ENCODE measurements around the gene PTPN14. TPM values are rescaled to one million over a fixed set of nuclear protein-coding genes. Genes with fewer than 3 reads are reported as not detected.
A peak's percentile ranks its signal among the peaks of the same experiment; 100 is the strongest.

Gene PTPN14
- total RNA-seq, 1 experiment from 2014 or later, result 39.1 TPM

DNA sequence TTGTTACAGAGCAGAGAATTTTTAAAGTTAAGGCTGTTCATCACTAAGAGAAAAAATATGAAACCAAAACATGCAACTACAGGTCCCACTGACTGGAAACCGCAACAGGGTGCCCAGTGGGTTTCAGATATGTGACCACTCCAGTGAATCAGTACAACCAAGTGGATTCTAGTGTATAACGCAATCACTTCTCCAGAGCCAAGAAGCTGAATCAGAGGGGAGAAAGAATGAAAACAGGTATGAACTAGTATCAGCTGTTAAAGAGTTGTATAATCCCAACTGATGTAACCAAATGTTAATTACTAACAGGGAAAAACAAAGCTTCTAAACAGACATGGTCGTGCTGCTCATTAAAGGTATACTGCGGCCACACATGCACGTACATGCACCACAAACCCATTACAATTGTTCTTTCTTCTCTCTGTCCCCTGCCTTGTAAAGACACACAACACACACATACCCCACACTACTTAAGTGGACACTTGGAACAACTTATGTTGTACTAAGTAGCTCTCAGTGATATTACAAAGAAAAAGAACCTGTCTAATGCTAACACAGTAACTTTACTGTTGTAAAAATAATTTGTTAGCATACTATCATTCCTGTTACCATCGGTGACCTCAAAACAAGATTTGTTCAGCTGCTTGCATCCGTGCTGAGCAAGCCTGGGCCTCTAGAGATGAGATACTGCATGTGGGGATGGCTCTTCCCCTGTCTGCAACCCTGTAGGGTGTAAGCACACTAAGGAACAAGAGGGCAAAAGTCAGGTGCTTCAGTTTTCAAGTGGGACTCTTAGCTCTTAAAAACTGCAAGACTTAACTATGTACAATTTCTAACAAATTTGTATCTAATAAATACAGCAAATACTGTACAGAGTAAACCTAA, 74.2 kb downstream of the PTPN14 start:
- Histone ChIP-seq H3K27ac (0 out of 2 replicates have a peak overlapping the region, but pooled peaks have one; percentile 14), H3K4me3 (no peak overlapping the region), H3K27me3 (replicated peaks) (no peaks in the 10 kb centered on the region), H3K4me1 (replicated peaks) (peaks cover 49% of the 10 kb centered on the region), H3K9me3 (replicated peaks) (no peaks in the 10 kb centered on the region), H3K36me3 (no peaks in the 10 kb centered on the region)
- no peak for DNase-seq (ENCODE audit: low read depth in 1 of 2, low spot score in 2 of 2)

DNA sequence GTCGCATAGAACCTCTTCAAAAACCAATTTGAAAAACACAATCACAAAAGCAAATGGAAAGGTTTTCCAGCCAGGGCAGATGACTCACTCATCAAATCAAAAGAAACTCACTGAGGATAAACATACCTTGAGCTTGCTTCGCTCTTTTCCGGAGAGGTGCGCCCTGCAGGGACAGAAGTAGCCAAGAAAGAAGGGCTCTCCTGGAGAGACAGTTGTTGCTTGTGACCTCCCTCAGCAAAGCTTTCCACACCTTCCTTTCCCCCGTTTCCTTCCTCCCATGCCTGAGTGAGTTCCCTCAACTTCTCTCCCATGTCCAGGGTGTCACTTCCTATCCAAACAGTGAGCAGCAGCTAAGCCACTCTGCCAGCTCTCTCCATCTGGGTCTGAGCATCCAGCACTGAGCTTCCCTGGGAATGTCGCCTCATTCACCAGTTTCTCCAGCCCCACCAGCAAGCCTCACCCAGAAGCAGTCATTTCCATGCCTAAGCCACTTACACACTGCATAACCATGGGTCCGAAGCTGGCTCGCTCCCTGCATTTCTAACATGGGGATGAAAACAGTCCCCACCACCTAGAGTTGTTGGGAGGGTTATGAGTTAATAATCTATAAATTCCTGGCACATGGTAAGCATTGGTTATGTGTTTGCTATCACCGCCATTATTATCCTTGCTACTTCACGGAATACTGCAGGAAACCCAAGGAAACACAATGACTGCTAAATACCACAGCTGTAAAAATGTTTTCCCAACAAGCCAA, 75.0 kb downstream of the PTPN14 start:
- H3K4me3 ChIP-seq, result no peak overlapping the region
- no peaks in the 10 kb centered on the region for H3K36me3 ChIP-seq
- no peaks in the 10 kb centered on the region for H3K27me3 ChIP-seq (replicated peaks)
- DNase-seq (ENCODE audit: low read depth in 1 of 2, low spot score in 2 of 2), result no peak
- peaks cover 57% of the 10 kb centered on the region for H3K4me1 ChIP-seq (replicated peaks)
- H3K27ac ChIP-seq, result no peak overlapping the region
- H3K9me3 ChIP-seq (replicated peaks), result no peaks in the 10 kb centered on the region

DNA sequence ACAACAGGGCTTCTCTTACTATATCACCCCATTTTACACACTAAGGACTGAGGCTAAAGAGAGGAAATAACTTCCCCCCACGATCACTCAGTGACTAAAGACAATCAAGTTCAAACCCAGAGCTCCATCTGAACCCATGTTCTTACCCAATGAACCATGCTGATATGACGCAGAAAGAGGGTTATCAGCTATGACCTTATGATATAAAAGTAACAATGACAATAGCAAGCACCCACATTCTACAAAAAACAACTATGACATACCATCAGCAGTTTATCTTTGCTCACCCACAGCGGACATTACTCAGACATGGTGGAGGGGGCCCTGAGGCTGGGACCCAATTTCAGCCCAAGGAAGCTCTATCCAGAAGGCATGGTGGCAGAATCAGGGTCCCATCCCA, 75.7 kb downstream of the PTPN14 start:
- Histone ChIP-seq H3K9me3 (replicated peaks) (no peaks in the 10 kb centered on the region), H3K36me3 (no peaks in the 10 kb centered on the region), H3K27ac (no peak overlapping the region), H3K27me3 (replicated peaks) (no peaks in the 10 kb centered on the region), H3K4me3 (no peak overlapping the region), H3K4me1 (replicated peaks) (peaks cover 59% of the 10 kb centered on the region)
- DNase-seq (ENCODE audit: low read depth in 1 of 2, low spot score in 2 of 2), result no peak

DNA sequence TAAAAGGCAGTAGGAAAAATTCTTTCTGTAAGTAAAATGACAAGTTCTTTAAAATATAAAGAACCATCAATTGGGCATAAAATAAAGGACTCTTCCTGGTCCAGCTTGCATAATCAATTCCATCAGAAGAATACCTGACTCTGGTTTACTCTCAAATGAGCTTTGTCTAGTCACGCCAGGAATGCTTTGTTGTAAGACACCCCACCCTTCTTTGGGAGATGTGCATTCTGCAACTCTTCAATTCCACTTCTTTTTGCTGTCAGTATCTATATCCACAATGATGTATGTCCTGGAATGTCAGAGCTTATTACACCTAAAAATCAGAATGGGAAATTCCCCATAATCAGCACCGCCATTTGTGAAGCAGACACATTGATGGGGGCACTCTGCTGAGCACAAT, 76.1 kb downstream of the PTPN14 start:
- DNase-seq (ENCODE audit: low read depth in 1 of 2, low spot score in 2 of 2), result no peak
- Histone ChIP-seq H3K27ac (no peak overlapping the region), H3K4me1 (replicated peaks) (peaks cover 59% of the 10 kb centered on the region), H3K27me3 (replicated peaks) (no peaks in the 10 kb centered on the region), H3K9me3 (replicated peaks) (no peaks in the 10 kb centered on the region), H3K4me3 (no peak overlapping the region), H3K36me3 (no peaks in the 10 kb centered on the region)

DNA sequence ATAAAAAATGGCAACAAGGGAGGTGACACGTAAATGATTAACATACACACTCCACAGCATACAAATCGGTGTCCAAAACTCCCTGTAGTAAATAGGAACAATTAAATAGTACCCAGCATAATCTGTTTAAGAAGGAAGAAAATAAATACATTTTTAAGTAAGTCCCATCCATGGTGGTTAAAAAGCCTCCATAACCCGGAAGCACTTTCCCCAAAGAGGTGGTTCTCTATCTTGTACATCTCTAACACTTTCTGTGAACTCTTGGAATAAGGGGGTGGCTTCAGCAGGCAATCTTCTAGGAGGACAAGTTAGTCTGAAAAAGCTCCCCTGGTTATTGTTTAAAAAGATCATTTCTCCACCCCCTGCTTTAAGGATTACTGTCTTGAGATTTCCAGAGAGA, 76.9 kb downstream of the PTPN14 start:
- DNase-seq (ENCODE audit: low read depth in 1 of 2, low spot score in 2 of 2), result no peak
- Histone ChIP-seq H3K27ac (no peak overlapping the region), H3K4me3 (no peak overlapping the region), H3K9me3 (replicated peaks) (no peaks in the 10 kb centered on the region), H3K4me1 (replicated peaks) (peaks cover 59% of the 10 kb centered on the region), H3K27me3 (replicated peaks) (no peaks in the 10 kb centered on the region), H3K36me3 (no peaks in the 10 kb centered on the region)

- no peak overlapping the region for H3K4me3 ChIP-seq
- H3K27me3 ChIP-seq (replicated peaks), result no peaks in the 10 kb centered on the region
- H3K36me3 ChIP-seq, result no peaks in the 10 kb centered on the region
- no peak for DNase-seq (ENCODE audit: low read depth in 1 of 2, low spot score in 2 of 2)
- H3K27ac ChIP-seq, result peak overlapping the region; percentile 58
- H3K9me3 ChIP-seq (replicated peaks), result no peaks in the 10 kb centered on the region
- H3K4me1 ChIP-seq (replicated peaks), result peaks cover 59% of the 10 kb centered on the region
These were observed 77.5 kb downstream of the PTPN14 start for GRCh38 chr1:214473862-214474261.

DNA sequence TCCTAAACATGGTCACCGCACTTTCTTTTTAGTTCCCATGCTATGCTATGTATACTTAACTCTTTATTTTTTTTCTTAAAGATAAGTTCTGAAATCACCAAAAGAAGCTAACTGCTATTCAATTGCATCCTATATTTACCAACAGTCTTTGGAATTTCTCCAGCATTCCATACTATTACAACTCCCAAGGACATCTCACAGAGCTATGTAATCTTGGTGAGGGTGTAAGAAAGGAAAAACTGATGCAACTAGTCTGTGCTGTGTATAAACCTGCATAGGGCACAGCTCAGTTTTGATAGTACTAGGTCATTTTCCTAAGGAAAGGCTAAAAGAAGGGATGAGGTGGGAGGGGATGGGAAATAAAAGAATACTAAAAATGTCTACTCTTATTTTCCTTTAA, 78.0 kb downstream of the PTPN14 start:
- Histone ChIP-seq H3K4me1 (replicated peaks) (peaks cover 59% of the 10 kb centered on the region), H3K27ac (peak overlapping the region; percentile 58), H3K27me3 (replicated peaks) (no peaks in the 10 kb centered on the region), H3K4me3 (no peak overlapping the region), H3K9me3 (replicated peaks) (no peaks in the 10 kb centered on the region), H3K36me3 (no peaks in the 10 kb centered on the region)
- DNase-seq (ENCODE audit: low read depth in 1 of 2, low spot score in 2 of 2), result no peak

DNA sequence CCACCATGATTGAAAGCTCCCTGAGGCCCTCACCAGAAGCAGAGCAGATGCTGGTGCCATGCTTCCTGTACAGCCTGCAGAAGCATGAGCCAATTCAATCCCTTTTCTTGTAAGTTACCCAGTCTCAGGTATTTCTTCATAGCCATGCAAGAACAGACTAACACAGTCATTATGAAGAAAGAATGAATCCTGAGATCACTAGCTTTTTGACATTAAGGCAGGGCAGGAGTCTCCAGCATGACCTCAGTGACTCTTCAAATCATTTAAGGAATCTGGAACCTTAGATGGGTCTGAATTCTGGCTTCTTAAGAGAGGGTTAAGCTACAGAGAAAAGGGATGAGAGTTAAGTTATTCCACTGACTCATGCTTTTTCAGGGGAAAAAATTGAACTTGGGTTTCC, 79.0 kb downstream of the PTPN14 start:
- H3K27ac ChIP-seq, result peak overlapping the region; percentile 58
- no peaks in the 10 kb centered on the region for H3K27me3 ChIP-seq (replicated peaks)
- H3K9me3 ChIP-seq (replicated peaks), result no peaks in the 10 kb centered on the region
- no peaks in the 10 kb centered on the region for H3K36me3 ChIP-seq
- no peak for DNase-seq (ENCODE audit: low read depth in 1 of 2, low spot score in 2 of 2)
- peaks cover 63% of the 10 kb centered on the region for H3K4me1 ChIP-seq (replicated peaks)
- no peak overlapping the region for H3K4me3 ChIP-seq

- DNase-seq (ENCODE audit: low read depth in 1 of 2, low spot score in 2 of 2), result no peak
- H3K27me3 ChIP-seq (replicated peaks), result no peaks in the 10 kb centered on the region
- no peak overlapping the region for H3K4me3 ChIP-seq
- H3K36me3 ChIP-seq, result no peaks in the 10 kb centered on the region; the same call in 1 of the 2 replicates
- H3K4me1 ChIP-seq (replicated peaks), result peaks cover 63% of the 10 kb centered on the region
- no peaks in the 10 kb centered on the region for H3K9me3 ChIP-seq (replicated peaks)
- no peak overlapping the region for H3K27ac ChIP-seq
These were observed 79.9 kb downstream of the PTPN14 start for GRCh38 chr1:214471458-214471857.

DNA sequence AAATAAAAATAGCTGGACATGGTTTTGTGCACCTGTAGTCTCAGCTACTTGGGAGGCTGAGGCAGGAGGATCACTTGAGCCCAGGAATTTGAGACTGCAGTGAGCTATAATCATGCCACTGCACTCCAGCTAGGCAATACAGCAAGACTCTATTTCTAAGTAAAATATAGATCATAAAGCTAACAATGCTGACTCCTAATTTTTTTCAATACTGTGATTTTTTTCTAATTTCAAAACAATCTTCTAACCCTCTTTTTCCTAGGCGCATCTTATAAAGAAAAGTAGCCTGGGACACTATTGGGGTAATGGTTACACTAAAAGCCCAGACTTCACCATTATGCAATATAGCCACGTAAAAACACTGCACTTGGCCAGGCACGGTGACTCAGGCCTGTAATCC, 81.3 kb downstream of the PTPN14 start:
- H3K4me1 ChIP-seq (replicated peaks), result peaks cover 52% of the 10 kb centered on the region
- no peaks in the 10 kb centered on the region; the same call in 1 of the 2 replicates for H3K36me3 ChIP-seq
- no peak for DNase-seq (ENCODE audit: low read depth in 1 of 2, low spot score in 2 of 2)
- H3K27me3 ChIP-seq (replicated peaks), result no peaks in the 10 kb centered on the region
- no peaks in the 10 kb centered on the region for H3K9me3 ChIP-seq (replicated peaks)
- no peak overlapping the region for H3K27ac ChIP-seq
- no peak overlapping the region for H3K4me3 ChIP-seq

DNA sequence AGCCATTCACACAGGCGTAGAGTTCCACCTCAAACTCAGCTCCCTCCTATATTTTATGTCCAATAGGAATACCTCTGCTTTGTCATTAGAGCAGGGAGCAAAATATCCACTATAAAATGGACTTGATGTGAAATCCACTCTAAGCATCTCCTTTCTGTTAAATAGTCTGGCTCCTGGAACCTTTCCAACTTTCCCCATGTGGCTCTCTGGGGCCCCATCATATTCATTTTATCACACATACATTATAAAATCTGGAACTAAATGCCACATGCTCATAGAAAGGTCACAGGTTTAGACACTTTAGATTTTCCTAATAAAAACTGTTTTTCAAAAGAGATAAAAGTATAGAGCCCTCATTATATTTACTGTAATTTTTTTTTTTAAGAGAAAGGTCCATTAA, 82.1 kb downstream of the PTPN14 start:
- peaks cover 4% of the 10 kb centered on the region for H3K36me3 ChIP-seq
- no peak overlapping the region for H3K27ac ChIP-seq
- no peak for DNase-seq (ENCODE audit: low read depth in 1 of 2, low spot score in 2 of 2)
- H3K9me3 ChIP-seq (replicated peaks), result no peaks in the 10 kb centered on the region
- peaks cover 47% of the 10 kb centered on the region for H3K4me1 ChIP-seq (replicated peaks)
- H3K27me3 ChIP-seq (replicated peaks), result no peaks in the 10 kb centered on the region
- H3K4me3 ChIP-seq, result no peak overlapping the region

- Histone ChIP-seq H3K9me3 (replicated peaks) (0 out of 2 replicates have a peak, but pooled peaks cover 2% of the 10 kb centered on the region), H3K4me1 (replicated peaks) (peaks cover 25% of the 10 kb centered on the region), H3K36me3 (peaks cover 19% of the 10 kb centered on the region), H3K4me3 (no peak overlapping the region), H3K27ac (peak overlapping the region; percentile 24; the same call in 1 of the 2 replicates), H3K27me3 (replicated peaks) (no peaks in the 10 kb centered on the region)
- DNase-seq (ENCODE audit: low read depth in 1 of 2, low spot score in 2 of 2), result no peak
These were observed 84.3 kb downstream of the PTPN14 start for GRCh38 chr1:214467078-214467585.

DNA sequence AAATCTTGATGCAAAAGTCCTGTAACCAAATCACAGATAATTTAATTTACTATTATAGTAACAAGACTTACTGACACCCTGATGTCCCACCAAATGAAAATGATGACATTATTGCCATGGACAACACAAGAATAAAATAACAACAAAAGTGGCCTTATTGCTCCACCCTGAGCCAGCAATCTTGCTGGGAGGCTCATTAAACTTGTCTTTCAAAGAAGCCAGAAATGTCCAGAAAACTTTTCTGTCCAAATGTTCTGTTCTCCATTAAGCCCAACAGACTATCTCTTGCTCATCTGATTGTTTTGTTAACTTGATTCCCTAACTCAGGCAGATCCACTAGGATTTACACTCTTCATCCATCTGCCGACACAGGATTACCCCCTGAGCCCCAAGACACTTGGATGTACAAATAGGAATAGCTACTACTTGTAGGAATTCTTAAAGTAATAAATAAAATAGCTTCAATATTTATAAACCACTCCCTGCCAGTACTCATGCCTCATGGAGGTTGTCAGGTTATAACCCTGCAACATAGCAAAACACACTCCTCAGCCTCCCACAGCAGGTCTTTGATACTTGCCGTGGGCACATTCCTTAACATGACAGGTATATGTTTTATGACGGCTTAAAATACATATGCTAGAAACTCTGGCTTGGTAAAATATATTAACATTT, 84.9 kb downstream of the PTPN14 start:
- H3K4me3 ChIP-seq, result no peak overlapping the region
- peak overlapping the region; percentile 24; the same call in 1 of the 2 replicates for H3K27ac ChIP-seq
- H3K4me1 ChIP-seq (replicated peaks), result peaks cover 19% of the 10 kb centered on the region
- H3K36me3 ChIP-seq, result peaks cover 25% of the 10 kb centered on the region
- 0 out of 2 replicates have a peak, but pooled peaks cover 2% of the 10 kb centered on the region for H3K9me3 ChIP-seq (replicated peaks)
- no peak for DNase-seq (ENCODE audit: low read depth in 1 of 2, low spot score in 2 of 2)
- H3K27me3 ChIP-seq (replicated peaks), result no peaks in the 10 kb centered on the region

Data from SJSA1 (cell line).